Measurements from ENCODE around the gene DLGAP3.

GRCh38 chr1:34970220-34970735, 40.8 kb upstream of the DLGAP3 start:
- TF ChIP-seq CTCF (IDR thresholded peaks at IDR 0.05) (no peak), POLR2A (IDR thresholded peaks at IDR 0.05) (no peak)
